Mesothelial cell of epicardium (in vitro differentiated cells): ENCODE data around the gene P3H2. TPM values are rescaled to one million over a fixed set of nuclear protein-coding genes. Genes with fewer than 3 reads are reported as not detected.
A peak's percentile ranks its signal among the peaks of the same experiment; 100 is the strongest.

Experiments
- DNase-seq, 2 experiments: peaks; one replicate each; pipeline ENCODE4 v3.0.0; 2021; ENCODE audit warnings: low spot score in 2 of 2; ENCODE audit not compliant: unreplicated experiment in 2 of 2
- H3K27ac Mint-ChIP-seq: 2 replicates; pipeline ENCODE4 v1.8.0; 2021; ENCODE audit warnings: mixed read lengths
- H3K27me3 Mint-ChIP-seq: 2 replicates; pipeline ENCODE4 v1.8.0; 2021; ENCODE audit warnings: low read depth, mixed read lengths
- H3K36me3 Mint-ChIP-seq: 2 replicates; pipeline ENCODE4 v1.8.0; 2021; ENCODE audit warnings: mixed read lengths
- H3K4me1 Mint-ChIP-seq: 2 replicates; pipeline ENCODE4 v1.8.0; 2021; ENCODE audit warnings: mixed read lengths
- H3K4me3 Mint-ChIP-seq: 2 replicates; pipeline ENCODE4 v1.8.0; 2021; ENCODE audit warnings: mild to moderate bottlenecking, moderate library complexity, mixed read lengths
- H3K9me3 Mint-ChIP-seq: 2 replicates; pipeline ENCODE4 v1.8.0; 2021; ENCODE audit warnings: mixed read lengths
- CTCF ChIP-seq: fragments of 200-600 bp; sonication (generic); IDR thresholded peaks from one replicate; pipeline ENCODE4 v1.5.0; 2021; ENCODE audit warnings: antibody characterized with exemption; ENCODE audit not compliant: unreplicated experiment
- total RNA-seq: library from RNA; stranded (reverse); gene quantifications from 3 replicates; pipeline ENCODE4 v1.2.1, GENCODE V29; 2021

The P3H2 gene
- total RNA-seq, 1 donor from 2014 or later: 14.8 TPM

- no peaks in the 10 kb centered on the region for H3K9me3 Mint-ChIP-seq
- peaks cover 36% of the 10 kb centered on the region for H3K4me1 Mint-ChIP-seq
- TF ChIP-seq CTCF: no peak
- no peak overlapping the region for H3K27ac Mint-ChIP-seq
- H3K27me3 Mint-ChIP-seq: no peaks in the 10 kb centered on the region
- DNase-seq: no peak
- H3K4me3 Mint-ChIP-seq: no peak overlapping the region
- no peaks in the 10 kb centered on the region for H3K36me3 Mint-ChIP-seq
These were observed 105.8 kb downstream of the P3H2 start for GRCh38 chr3:190014940-190015339.

- no peak for DNase-seq
- H3K27ac Mint-ChIP-seq: peak overlapping the region; percentile 44
- no peaks in the 10 kb centered on the region for H3K36me3 Mint-ChIP-seq
- no peaks in the 10 kb centered on the region for H3K27me3 Mint-ChIP-seq
- no peak for TF ChIP-seq CTCF
- no peaks in the 10 kb centered on the region for H3K9me3 Mint-ChIP-seq
- H3K4me3 Mint-ChIP-seq: no peak overlapping the region
- H3K4me1 Mint-ChIP-seq: peaks cover 36% of the 10 kb centered on the region
These were observed 106.5 kb downstream of the P3H2 start for GRCh38 chr3:190013943-190014924.

- H3K36me3 Mint-ChIP-seq: no peaks in the 10 kb centered on the region
- no peaks in the 10 kb centered on the region for H3K9me3 Mint-ChIP-seq
- DNase-seq: no peak
- H3K27me3 Mint-ChIP-seq: no peaks in the 10 kb centered on the region
- no peak overlapping the region for H3K4me3 Mint-ChIP-seq
- no peak for TF ChIP-seq CTCF
- H3K27ac Mint-ChIP-seq: peak overlapping the region; percentile 43
- H3K4me1 Mint-ChIP-seq: peaks cover 36% of the 10 kb centered on the region
These were observed 107.9 kb downstream of the P3H2 start for GRCh38 chr3:190012784-190013183.

GRCh38 chr3:190012314-190012782 is 108.3 kb downstream of the P3H2 start:
- DNase-seq: no peak
- H3K9me3 Mint-ChIP-seq: no peaks in the 10 kb centered on the region
- TF ChIP-seq CTCF: no peak
- H3K27ac Mint-ChIP-seq: peak overlapping the region; percentile 43
- H3K36me3 Mint-ChIP-seq: no peaks in the 10 kb centered on the region
- H3K27me3 Mint-ChIP-seq: no peaks in the 10 kb centered on the region
- peaks cover 36% of the 10 kb centered on the region for H3K4me1 Mint-ChIP-seq
- no peak overlapping the region for H3K4me3 Mint-ChIP-seq

- DNase-seq: no peak
- H3K4me3 Mint-ChIP-seq: no peak overlapping the region
- no peaks in the 10 kb centered on the region for H3K36me3 Mint-ChIP-seq
- H3K27ac Mint-ChIP-seq: no peak overlapping the region
- H3K27me3 Mint-ChIP-seq: no peaks in the 10 kb centered on the region
- no peak for TF ChIP-seq CTCF
- H3K9me3 Mint-ChIP-seq: no peaks in the 10 kb centered on the region
- peaks cover 52% of the 10 kb centered on the region for H3K4me1 Mint-ChIP-seq
These were observed 110.2 kb downstream of the P3H2 start for GRCh38 chr3:190010486-190010885.
